Panc1 (cell line): ENCODE data around the gene CGB2. TPM values are rescaled to one million over a fixed set of nuclear protein-coding genes. Genes with fewer than 3 reads are reported as not detected.
"Not testable (repeated sequence)": the region's sequence is repeated elsewhere in the genome, so short reads cannot be mapped to it uniquely, and the experiment has no call there.

ENCODE experiments used
- ATAC-seq: fragments of 200-7000 bp; cut with Tn5 transposase; 2 replicates; pipeline ENCODE4 v1.9.1; 2020; ENCODE audit warnings: mild to moderate bottlenecking, moderate library complexity
- BruUV-seq: library from RNA; stranded (reverse); fragments of 400-500 nt; replicated peaks from 2 replicates; lab custom pipeline; 2021; lab: Mats Ljungman, UMichigan
- CTCF ChIA-PET: fragments of 300-600 bp; sonication (Branson Sonifier 250); formaldehyde crosslinking; loops from one replicate; lab custom pipeline; 2022; ENCODE audit warnings: antibody characterized with exemption; lab: Charles Lee
- POLR2A ChIA-PET: fragments of 300-600 bp; sonication (Branson Sonifier 250); formaldehyde crosslinking; loops from one replicate; lab custom pipeline; 2022; ENCODE audit warnings: antibody characterized with exemption; lab: Charles Lee
- DNase-seq: peaks from one replicate; pipeline ENCODE4 v3.0.0-alpha.2; 2010; ENCODE audit warnings: low read depth, low spot score
- H3K27ac ChIP-seq: 2 replicates; pipeline ENCODE4 v1.5.1; 2011; ENCODE audit warnings: mild to moderate bottlenecking, low read length, inconsistent platforms
- H3K27me3 ChIP-seq: fragments of 200-500 bp; sonication (Bioruptor generic); 2 replicates; pipeline ENCODE4 v1.6.0; 2014; ENCODE audit warnings: low read length, inconsistent platforms; ENCODE audit not compliant: control insufficient read depth, insufficient read depth
- H3K36me3 ChIP-seq: fragments of 200-500 bp; sonication (Bioruptor generic); 2 replicates; pipeline ENCODE4 v1.5.1; 2014; ENCODE audit warnings: inconsistent platforms, mild to moderate bottlenecking, low read length, moderate library complexity; ENCODE audit not compliant: control insufficient read depth, insufficient read depth
- H3K4me1 ChIP-seq: 2 replicates; pipeline ENCODE4 v1.5.1; 2011; ENCODE audit warnings: inconsistent platforms, mild to moderate bottlenecking, low read length, moderate library complexity; ENCODE audit not compliant: control insufficient read depth, insufficient read depth
- H3K4me3 ChIP-seq, 2 experiments: 2 replicates each; pipeline ENCODE4 v1.5.1; 2011 to 2012; ENCODE audit warnings: low read depth in 2 of 2, low read length in 2 of 2, mild to moderate bottlenecking in 2 of 2, inconsistent platforms in 1 of 2, moderate library complexity in 1 of 2
- H3K9me3 ChIP-seq: fragments of 200-500 bp; sonication (Bioruptor generic); 2 replicates; pipeline ENCODE4 v1.5.1; 2014; ENCODE audit warnings: low read depth, mild to moderate bottlenecking, inconsistent platforms, low read length, moderate library complexity; ENCODE audit not compliant: control insufficient read depth, insufficient read depth
- CTCF ChIP-seq: fragments of 450-650 bp; IDR thresholded peaks from 2 replicates; pipeline ENCODE4 v1.5.1; 2017; ENCODE audit warnings: mild to moderate bottlenecking
- POLR2AphosphoS5 ChIP-seq: IDR thresholded peaks from 2 replicates; pipeline ENCODE4 v1.6.1; 2012; ENCODE audit warnings: mild to moderate bottlenecking, low read depth, low read length, moderate library complexity
- REST ChIP-seq, 2 experiments: IDR thresholded peaks; 2 replicates each; pipeline ENCODE4 v1.6.1; 2011 to 2012; ENCODE audit warnings: low read depth in 2 of 2, control low read depth in 1 of 2, low read length in 1 of 2, mild to moderate bottlenecking in 1 of 2, moderate library complexity in 1 of 2; ENCODE audit not compliant: insufficient read depth in 1 of 2
- SIN3A ChIP-seq: IDR thresholded peaks from 2 replicates; pipeline ENCODE4 v1.6.1; 2012; ENCODE audit warnings: low read depth, mild to moderate bottlenecking, low read length, moderate library complexity, borderline replicate concordance; ENCODE audit not compliant: insufficient read depth
- TCF7L2 ChIP-seq: IDR thresholded peaks from 2 replicates; pipeline ENCODE4 v1.6.1; 2011; ENCODE audit warnings: mild to moderate bottlenecking, low read depth, low read length, inconsistent platforms
- in situ Hi-C: cut with HindIII; loops from 2 replicates; pipeline ENCODE4 v1.10.0; 2016; ENCODE audit warnings: low sequenced_read_pairs, low pct_unique_long_range_greater_than_20kb
- intact Hi-C: fragments of 100-400 bp; cut with micrococcal nuclease; formaldehyde crosslinking; loops from one replicate; pipeline ENCODE4 v1.10.0; 2022; ENCODE audit not compliant: unreplicated experiment
- total RNA-seq: library from RNA; stranded (reverse); gene quantifications from one replicate; pipeline ENCODE4 v1.2.1, GENCODE V29; 2021; ENCODE audit not compliant: unreplicated experiment

CGB2 gene
- total RNA-seq, 1 experiment from 2014 or later = not detected

GRCh38 chr19:49042177-49042576 lies 10.5 kb downstream of the CGB2 start:
- Histone ChIP-seq H3K27ac (no peak overlapping the region), H3K4me1 (no peaks in the 10 kb centered on the region), H3K27me3 (no peaks in the 10 kb centered on the region), H3K36me3 (no peaks in the 10 kb centered on the region), H3K4me3 (no peak overlapping the region), H3K9me3 (no peaks in the 10 kb centered on the region)
- in situ Hi-C loops = no loop called here
- no peak for ATAC-seq
- CTCF ChIA-PET = no interaction called here
- POLR2A ChIA-PET = no interaction called here
- TF ChIP-seq SIN3A (no peak), REST (IDR thresholded peaks at IDR 0.05; ENCODE audit: insufficient read depth in 1 of 2, low read depth in 2 of 2, low read length in 1 of 2) (no peak), TCF7L2 (no peak), POLR2AphosphoS5 (no peak), CTCF (no peak)
- BruUV-seq = no TSS peak
- intact Hi-C loops = no loop called here
- DNase-seq = no peak

GRCh38 chr19:49042666-49043065 lies 11.0 kb downstream of the CGB2 start:
- DNase-seq, BruUV-seq, H3K27ac ChIP-seq, H3K9me3 ChIP-seq, intact Hi-C loops, H3K27me3 ChIP-seq, ATAC-seq, H3K4me3 ChIP-seq, CTCF ChIA-PET, in situ Hi-C loops, H3K4me1 ChIP-seq, POLR2A ChIA-PET, H3K36me3 ChIP-seq: not testable (repeated sequence)

GRCh38 chr19:49043548-49043947 lies 11.9 kb downstream of the CGB2 start, which contains the start of gene CGB5:
Gene CGB5, plus strand, starts transcription at chr19:49043848. Its CDS starts 362 bp downstream, at chr19:49044210.
- H3K27ac ChIP-seq, H3K4me3 ChIP-seq, POLR2A ChIA-PET, H3K4me1 ChIP-seq, in situ Hi-C loops, H3K9me3 ChIP-seq, intact Hi-C loops, ATAC-seq, BruUV-seq, H3K27me3 ChIP-seq, CTCF ChIA-PET, DNase-seq, H3K36me3 ChIP-seq: not testable (repeated sequence)

GRCh38 chr19:49049011-49049410 lies 17.3 kb downstream of the CGB2 start, which contains the start of gene CGB8:
Gene CGB8, minus strand, starts transcription at chr19:49049111. Its CDS starts 372 bp downstream, at chr19:49048739.
- ATAC-seq, H3K9me3 ChIP-seq, BruUV-seq, intact Hi-C loops, in situ Hi-C loops, CTCF ChIA-PET, POLR2A ChIA-PET, H3K27me3 ChIP-seq, DNase-seq, H3K4me3 ChIP-seq, H3K27ac ChIP-seq, H3K36me3 ChIP-seq, H3K4me1 ChIP-seq: not testable (repeated sequence)

GRCh38 chr19:49049834-49050233 lies 18.1 kb downstream of the CGB2 start:
- CTCF ChIA-PET, H3K4me1 ChIP-seq, BruUV-seq, intact Hi-C loops, H3K36me3 ChIP-seq, ATAC-seq, H3K27me3 ChIP-seq, POLR2A ChIA-PET, DNase-seq, H3K9me3 ChIP-seq, in situ Hi-C loops, H3K27ac ChIP-seq, H3K4me3 ChIP-seq: not testable (repeated sequence)
